HG02759 (cell line): ENCODE results near the gene TSPAN31.
"Not testable (repeated sequence)": the region's sequence is repeated elsewhere in the genome, so short reads cannot be mapped to it uniquely, and the experiment has no call there.

Source experiments
- ATAC-seq: cut with Tn5 transposase; IDR thresholded peaks from one replicate; pipeline ENCODE4 v1.9.1; 2021; ENCODE audit warnings: mild to moderate bottlenecking, moderate library complexity; ENCODE audit not compliant: unreplicated experiment

The TSPAN31 gene

DNA sequence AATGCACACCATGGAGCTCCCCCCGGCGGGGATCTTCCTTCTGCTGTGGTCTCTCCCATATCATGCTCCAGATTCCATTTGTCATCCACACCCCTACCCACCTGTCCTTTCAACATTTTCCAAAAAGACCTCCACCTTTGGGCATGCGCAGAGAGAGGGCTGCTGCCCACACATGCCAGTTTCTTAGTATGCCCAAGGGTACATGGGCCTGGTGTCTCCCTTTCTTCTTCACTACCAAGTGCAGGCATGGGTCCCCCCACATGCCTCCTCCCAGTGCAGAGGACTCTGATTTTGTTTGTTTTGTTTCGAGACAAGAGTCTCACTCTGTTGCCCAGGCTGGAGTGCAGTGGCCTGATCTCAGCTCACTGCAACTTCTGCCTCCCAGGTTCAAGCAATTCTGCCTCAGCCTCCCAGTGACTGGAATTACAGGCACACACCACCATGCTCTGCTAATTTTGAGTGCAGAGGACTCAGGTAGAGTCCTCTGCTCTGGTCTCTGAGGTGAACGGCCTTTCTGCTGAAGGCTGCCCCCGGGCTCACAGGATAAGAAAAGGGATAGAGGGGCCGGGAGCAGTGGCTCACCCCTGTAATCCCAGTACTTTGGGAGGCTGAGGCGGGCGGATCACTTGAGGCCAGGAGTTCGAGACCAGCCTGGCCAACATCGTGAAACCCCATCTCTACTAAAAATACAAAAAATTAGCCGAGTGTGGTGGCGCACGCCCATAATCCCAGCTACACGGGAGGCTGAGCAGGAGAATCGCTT lies 22.8 kb upstream of the TSPAN31 start:
- ATAC-seq = not testable (repeated sequence)

DNA sequence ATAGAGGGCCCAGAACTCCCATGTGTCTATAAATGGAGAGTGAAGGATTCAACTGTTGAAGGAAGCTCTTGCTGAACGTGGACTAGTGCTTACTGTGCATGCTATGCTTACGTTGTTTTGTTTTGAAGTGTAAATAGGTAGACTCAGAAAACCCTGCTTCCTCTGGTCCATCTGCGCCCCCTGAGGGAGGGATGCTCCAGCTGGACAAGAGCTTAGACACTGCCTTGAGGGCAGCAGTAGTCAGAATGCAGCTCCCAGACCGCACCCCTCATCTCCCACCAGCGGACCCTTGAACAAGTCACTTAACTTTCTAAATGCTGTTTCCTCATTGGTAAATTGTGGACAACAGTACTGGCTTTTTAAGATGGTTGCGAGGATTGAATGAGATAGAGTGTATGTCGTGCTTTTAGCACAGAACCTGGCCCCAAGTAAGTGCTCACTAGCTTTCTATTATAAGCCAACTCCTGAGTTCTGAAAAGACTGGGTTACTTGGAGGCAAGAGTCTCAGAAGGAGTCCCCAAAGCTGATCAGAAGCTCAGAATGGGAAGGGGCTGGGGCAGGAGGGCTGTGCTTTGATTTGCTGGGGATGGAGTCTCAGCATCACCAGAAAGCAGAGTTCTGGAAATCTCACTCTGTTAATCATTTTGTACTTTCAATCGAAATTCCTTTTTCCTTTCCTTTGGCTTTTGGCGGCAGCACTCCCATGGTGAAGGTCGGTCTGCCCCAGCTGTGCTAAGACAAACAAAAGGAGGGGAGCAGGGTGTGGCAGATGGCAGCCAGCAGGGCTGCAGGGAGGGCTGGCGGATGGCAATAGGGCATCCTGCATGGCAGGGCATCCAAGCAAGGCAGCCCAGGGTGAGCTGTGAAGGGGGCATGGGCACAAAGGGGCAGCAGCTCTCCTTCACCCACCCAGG lies 21.9 kb upstream of the TSPAN31 start:
- ATAC-seq = no peak

DNA sequence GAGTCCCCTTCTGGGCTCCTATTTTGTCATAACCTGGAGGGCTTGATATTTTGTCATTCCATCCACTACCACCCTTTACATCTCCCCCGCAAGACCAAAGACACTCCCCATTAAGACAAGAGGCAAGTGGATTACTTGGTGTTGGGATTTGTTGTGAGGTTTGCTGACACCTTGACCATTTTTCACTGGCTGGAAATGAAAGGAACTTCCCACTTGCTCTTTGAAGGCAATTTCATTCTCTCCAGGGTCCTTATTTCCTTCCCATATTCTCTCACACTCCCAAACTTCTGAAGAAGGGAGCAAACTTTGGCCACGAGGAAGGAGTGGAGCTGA lies 21.2 kb upstream of the TSPAN31 start:
- ATAC-seq = no peak

DNA sequence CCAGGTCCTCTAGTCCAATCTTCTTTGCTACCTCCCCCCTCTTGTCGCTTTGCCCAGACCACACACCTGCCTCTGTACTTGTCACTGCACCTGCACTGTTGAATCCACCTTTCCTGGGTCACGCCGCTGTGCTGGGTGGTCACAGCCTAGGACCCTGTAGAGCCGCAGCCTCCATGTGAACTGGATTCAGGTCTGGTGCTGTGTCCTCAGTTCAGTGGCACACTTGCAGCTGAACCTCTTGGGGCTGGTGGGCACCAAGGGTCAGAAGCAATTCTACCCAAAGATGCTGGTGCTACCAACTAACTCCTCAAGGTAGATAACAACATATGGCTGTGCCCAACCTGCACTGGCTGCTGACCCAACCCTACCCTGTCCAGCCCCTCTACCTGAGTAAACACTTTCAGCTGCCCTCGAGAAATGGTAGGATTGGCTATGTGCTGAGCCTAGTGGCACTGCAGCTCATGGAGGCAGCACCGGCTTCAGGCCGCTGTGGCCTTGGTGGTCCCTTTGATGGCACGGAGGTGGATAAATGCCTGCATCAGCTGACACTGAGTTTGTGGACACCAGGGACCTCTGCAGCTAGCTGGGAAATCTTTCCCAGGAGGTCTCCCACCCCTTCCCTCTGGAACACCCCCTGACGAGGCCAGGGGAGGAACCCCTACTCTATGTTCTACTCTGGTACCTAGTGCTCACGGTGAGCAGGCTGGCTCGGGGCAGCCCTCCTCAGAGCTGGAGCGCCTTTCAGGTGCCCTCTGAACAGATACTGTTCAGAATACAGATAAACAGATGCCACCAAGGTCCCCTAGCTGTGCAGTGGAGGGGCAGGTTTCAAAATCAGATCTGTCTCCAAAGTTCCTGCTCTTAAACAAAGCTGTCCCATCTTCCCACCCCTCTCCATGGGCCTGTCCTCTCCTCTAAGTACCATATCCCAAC lies 20.6 kb upstream of the TSPAN31 start:
- ATAC-seq = no peak

DNA sequence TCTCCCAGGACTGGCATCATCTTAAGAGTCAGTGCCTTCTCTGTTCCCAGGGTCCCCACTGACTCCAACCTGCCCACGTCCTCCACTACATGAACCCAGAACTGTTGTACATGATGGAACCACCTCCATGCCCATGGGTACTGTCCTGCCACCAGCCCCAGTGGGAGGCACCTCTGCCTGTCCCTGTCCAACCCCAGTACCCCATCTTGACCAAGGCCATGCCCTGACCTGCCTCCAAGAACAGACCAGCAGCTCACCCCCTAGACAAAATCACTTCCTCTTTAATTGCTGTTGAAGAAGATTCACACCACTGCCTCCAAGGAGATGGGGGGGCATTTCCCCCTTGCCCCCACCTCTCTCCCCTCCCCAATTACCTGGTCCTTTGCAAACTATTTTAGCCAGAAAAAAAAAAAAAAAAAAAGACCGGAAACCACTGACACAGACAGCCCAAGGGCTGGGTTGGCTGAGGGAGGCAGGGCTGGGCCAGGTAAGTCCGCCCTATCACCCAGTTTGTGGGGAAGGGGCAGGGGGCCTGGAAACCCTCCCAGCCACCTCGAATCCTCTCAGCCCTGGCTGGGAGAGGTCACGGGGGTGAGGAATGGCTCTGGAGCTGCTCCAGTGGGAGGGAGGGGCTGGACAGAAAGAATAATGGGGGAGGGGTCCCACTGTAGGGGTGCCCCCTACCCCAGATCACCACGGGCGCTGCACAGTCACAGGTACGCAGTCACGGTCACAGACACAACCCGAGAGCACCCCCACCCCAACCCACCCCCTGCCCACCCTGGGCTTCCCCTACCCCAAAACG lies 19.7 kb upstream of the TSPAN31 start:
- no peak for ATAC-seq

DNA sequence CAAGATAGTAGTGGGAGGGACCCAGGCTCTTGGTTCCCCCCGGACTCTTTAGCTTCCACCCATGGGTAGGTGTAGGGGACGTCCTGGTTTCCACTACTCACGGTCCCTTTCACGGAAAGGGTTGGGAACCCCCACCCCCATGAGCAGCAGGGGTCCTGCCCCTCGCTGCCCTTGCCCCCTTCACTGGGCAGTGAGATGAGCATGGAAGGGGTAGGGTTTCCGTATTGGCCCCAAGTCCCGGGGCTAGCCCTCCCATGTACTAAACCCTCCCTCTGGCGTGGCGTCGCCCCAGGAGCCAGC lies 19.0 kb upstream of the TSPAN31 start:
- no peak for ATAC-seq

DNA sequence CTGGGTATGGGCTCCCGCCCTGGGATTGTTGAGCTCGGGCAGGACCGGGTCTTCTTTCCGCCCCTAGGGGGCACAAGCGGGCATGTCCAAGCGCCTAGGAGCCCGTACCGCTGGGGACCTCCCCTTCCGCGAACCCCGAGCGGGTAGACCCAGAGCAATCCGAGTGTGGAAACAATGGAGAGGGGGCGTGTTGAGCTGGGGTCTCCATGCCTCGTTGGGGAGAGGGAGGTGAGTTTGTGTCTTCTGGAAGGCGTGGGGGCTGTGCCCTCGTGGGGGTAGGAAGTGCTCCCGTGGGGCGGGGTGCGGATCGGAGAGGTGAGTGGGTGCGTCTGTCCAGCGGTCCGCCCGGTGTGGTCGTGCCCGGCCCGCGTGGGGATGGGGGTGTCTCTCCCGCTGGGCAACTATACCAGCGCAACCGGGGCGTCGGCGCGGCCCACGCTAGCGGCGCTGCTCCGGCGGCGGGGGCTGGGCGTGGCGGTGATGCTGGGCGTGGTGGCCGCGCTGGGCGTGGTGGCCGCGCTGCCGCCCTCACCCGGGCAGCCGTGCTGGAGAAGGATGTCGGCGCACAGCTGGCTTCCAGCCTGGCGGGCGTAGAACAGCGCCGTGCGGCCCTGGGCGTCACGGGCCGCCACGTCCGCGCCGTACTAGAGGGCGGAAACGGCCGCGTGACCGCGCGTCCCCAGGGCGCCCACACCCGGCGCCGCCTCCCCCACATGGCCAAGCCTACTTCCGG lies 18.5 kb upstream of the TSPAN31 start:
- no peak for ATAC-seq

DNA sequence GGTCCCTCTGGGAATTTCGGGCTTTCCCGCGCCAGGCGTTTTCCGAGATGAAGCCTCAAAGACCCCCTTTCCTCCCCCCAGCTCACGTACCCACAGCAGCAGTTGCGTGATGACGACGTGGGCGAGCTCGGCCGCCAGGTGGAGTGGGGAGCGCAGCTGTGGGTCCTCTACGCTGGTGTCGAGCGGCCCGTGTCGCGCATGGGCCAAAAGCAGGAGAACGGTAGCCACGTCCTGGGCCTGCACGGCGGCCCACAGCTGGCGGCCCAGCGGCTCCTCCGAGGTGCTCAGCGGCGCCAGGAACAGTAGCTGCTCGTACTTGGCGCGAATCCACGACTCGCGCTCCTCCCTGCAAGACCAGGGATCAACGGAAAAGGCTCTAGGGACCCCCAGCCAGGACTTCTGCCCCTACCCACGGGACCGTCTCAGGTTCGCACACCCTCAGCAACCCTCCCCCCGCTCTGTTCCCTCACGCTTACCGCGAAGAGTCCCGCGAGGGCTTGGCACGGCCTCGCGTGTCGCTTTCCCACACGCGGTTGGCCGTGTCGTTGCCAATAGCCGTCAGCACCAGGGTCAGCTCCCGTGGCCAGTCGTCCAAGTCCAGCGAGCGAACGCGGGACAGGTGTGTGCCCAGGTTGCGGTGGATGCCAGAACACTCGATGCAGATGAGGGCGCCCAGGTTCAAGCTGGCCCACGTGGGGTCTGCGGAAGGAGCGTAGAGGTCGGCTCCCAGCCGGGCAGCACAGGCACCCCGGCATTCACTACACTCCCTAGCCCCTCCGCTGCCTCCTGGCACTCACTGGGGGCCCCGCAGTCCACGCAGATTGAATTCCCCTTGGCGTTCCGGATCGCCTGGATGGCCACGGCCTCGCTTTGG lies 17.7 kb upstream of the TSPAN31 start:
- ATAC-seq = no peak

DNA sequence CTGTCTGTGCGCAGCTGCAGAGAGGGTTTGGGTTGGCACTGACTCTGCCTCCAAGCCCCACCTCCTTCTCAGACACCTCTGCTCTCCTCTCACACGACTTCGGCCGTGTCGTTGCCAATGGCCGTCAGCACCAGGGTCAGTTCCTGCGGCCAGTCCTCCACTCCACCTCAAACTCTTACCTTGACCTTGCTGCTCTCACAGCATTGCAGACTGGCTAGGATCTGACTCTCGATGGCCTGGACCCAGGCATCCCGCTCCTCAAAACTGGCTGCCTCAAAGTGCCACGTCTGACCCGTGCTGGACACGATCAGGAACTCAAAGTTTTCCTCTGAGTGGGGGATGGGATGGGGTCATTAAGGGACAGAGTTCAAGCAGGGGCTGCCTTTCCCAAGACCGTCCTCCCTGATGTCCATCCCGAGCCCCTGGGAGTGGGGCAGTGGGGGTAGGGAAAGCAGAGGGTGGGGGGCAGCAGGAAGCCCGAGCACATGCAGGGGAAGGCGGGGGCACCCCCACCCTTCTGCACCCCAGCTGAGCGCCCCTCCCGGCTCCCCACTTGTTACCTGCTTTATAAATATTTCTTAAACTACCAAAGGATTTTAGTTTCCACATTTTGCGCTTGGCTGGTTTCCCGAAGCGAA lies 17.0 kb upstream of the TSPAN31 start:
- ATAC-seq = no peak

DNA sequence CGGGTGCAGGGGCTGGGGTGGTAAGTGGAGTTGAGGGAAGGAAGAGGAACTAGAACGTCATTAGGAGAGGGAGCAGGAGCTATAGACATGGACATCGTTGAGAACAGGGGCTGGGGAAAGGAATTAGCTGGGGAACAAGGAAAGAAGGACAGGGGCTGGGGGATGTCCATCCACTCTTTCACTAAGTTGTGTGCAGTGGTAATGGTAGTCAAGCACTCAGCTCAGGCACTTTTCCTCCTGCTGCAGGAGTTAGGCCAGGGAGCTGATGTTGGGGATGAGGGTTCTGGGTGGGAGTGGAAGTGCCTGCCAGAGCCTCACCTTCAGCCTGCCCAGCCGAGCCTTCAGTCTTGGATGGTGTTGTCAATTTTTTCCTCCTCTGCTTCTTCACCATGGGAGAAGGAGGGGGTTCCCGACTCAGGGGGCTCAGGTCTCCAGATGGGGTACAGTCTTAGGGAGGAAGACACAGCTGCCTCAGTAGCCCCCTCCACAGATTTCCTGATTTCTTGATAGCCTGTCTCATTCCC lies 15.5 kb upstream of the TSPAN31 start:
- no peak for ATAC-seq

DNA sequence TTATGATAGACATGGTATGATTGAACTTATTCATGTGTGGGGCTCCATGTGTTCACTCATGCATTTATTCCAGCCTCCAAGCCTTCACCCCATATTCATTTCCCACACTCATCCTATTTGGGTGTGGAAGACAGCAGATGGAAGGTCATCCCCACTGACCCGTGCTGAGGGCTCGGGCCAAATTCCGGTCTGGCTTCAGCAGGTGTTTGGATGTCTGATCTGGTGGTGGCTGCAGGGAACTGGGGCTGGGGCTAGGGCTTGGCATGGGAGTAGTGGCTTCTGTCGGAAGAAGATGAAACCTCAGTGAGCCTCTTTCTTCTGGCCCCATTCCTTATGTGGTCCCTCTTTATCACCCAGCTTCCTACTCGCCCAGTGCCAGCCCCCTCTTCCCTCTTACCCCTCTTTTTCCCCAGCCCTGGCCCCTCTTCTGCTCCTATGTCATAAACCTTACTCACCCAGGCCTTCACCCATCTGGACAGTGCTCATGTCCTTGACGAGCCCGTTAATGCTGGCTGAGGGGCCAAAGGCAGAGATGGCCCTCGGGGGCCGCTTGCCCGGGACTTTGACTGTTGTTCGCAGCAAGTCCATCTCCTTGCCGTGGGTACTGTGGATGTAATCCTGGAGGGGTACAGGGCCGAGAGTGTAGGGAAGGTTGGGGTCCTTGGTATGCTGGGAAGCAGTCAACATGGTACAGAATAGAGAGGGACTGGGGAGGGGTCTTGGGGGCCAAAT lies 14.3 kb upstream of the TSPAN31 start:
- no peak for ATAC-seq

DNA sequence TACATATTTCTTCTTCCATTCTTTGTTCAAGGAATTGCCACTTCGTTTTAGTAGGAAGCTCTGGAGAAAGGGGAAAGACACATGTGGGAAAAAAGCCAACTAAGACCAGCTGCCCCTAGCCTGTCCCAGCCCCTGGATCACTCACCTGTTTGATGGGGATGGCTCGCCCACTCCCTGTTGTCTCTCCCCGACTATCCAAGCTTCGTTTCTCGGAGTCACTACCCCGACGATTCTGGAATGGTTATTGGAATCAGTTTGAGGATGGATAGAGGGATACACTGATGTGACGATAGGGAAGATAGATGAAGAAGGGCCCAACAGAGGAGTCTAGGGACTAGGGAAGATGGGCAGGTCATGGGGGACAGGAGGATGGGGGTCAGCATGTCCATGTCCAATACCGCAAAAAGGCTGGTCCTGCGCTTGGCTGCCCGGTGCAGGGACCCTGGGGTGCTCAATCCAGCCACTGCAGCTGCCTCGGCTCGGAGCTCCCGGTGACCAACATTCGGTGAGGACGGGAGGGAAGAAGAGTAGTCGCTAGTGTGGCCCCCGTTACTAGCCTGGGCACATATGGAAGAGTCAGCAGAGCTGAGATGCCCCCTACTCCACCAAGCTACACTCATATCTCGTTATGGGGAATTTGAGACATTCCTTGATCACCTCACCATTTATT lies 13.3 kb upstream of the TSPAN31 start:
- ATAC-seq = no peak

DNA sequence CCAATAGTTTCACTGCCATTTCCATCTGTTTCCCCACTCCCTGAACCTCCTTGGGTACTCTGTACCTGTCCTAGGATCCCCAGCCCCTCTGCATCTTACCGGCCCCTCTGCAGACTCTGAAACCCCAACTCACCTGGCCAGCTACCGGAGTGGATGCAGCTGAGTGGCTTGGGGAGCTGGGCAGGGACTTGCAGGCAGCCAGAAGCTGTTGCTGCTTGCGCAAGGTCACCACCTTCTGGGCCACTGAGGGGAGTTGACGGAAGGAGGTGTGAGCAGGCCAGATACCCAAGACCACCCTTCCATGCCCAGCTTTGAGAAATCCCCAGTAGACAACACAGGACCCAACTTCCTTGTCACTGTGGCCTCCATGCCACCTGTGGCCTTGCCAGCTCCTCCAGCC lies 12.6 kb upstream of the TSPAN31 start:
- ATAC-seq = no peak

DNA sequence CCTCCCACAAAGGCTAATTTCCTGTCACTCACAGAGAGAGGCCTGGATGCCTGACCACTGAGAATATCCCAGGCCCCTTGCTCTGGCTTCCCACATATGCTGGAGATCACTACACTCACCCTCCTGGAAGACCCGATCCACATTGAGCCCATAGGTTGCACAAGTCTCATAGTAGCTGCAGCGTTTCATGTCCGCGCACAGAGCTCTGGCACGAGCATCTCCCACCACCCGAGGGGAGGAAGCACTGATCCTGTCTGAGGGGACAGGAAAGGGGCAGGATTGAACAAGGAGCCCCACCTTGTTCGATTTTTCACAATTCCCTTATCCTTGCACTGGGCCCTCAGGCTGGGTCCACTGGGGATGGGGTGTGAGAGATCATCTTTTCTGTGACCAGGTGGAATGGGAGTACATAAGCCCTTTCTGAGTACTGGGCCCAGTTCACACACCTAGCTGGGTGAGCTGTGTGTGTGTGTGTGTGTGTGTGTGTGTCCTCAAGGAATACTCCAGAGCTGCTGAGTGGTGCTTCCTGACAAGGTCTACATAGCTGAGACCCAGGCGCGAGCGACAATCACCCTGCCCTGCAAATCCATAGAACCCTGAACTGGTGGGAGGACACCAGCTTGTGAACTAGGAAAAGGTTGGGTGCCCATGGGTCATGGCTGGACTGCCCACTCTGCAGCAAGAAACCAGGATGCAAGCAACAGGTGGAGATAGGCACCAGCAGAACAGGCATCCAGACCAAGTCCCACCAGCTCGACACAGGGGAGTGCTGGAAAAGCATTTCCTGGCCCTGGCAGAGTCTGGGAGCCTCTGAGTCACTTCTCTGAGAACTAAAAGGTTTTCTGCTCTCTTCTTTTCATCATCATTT lies 11.9 kb upstream of the TSPAN31 start:
- ATAC-seq = no peak

DNA sequence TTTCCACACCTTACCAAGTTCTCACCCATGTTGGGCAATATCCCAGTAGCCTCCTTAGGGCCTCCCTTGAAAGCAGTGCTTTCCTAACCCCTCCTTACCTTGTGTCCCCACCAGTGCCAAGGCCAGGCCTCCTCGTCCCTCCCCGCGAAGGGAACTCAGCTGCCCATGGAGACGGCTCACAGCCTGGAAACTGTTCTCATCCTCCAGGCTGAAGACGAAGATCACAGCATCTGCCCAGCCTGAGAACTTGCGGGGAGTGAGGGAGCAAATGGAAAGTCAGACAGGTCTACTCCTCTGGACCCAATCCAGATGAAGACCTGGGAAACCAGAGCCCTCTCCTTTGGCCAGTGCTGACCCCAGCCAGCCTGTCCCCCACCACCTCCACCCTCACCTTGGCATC lies 10.9 kb upstream of the TSPAN31 start:
- ATAC-seq = no peak

DNA sequence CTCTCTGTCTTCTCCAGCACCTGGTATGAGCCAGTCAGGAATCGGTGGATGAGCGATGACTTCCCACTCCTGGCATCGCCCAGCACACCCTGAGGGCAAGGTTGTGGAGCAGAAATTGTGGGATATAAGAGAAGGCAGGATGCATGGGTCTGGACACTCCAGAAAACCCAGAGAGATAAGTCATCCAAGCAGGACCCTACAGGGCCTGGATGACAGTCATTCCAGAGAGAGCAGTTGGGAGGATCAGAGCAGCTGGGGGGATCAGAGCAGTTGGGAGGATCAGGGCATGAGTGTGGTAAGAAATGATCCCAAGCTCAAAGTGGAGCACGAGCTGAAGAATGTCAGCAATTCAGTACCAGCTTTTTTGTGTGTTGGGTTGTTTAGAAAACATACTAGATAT lies 10.2 kb upstream of the TSPAN31 start:
- no peak for ATAC-seq
